Measurements from ENCODE around the gene TSHZ2.
"Not testable (repeated sequence)": the region's sequence is repeated elsewhere in the genome, so short reads cannot be mapped to it uniquely, and the experiment has no call there.

Gene TSHZ2

GRCh38 chr20:53402233-53403005, 430.3 kb downstream of the TSHZ2 start:
- H3K4me3 ChIP-seq (ENCODE audit: low read depth, low read length) = no peak overlapping the region
- DNase-seq (ENCODE audit: low read depth) = no peak

DNA sequence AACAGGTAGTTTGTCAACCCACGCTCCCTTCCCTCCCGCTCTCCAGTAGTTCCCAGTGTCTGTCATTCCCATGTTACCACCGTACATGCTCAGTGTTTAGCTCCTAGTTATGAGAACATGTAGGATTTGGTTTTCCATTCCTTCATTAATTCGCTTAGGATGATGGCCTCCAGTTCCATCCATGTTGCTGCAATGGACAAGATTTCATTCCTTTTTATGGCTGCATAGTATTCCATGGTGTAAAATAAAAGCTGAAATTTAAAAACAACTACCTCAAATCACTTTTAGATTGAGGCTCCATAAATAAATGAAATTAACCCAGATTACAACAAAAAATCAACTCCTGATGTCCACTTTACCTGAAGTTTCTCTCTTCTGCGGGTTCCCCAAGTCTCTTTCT, 430.9 kb downstream of the TSHZ2 start:
- DNase-seq (ENCODE audit: low read depth) = no peak
- H3K4me3 ChIP-seq (ENCODE audit: low read depth, low read length) = no peak overlapping the region

DNA sequence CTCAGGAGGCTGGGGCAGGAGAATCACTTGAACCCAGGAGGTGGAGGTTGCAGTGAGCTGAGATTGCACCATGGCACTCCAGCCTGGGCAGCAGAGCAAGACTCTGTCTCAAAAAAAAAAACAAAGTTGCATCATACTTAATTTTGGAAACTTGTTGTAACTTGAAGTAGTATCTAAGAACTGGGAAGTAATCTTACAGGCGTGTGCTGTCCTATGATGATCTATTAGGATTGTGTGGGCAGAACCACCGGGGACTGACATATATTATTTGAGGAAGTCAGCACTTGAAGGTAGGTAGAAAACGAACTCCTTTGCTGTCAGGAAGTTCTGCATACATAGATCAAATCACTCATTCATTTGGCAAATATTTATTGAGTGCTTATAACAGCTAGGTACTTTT, 433.0 kb downstream of the TSHZ2 start:
- no peak overlapping the region for H3K4me3 ChIP-seq (ENCODE audit: low read depth, low read length)
- DNase-seq (ENCODE audit: low read depth) = no peak

- DNase-seq (ENCODE audit: low read depth) = no peak
- no peak overlapping the region for H3K4me3 ChIP-seq (ENCODE audit: low read depth, low read length)
Measured at GRCh38 chr20:53406580-53406979, 434.4 kb downstream of the TSHZ2 start.

DNA sequence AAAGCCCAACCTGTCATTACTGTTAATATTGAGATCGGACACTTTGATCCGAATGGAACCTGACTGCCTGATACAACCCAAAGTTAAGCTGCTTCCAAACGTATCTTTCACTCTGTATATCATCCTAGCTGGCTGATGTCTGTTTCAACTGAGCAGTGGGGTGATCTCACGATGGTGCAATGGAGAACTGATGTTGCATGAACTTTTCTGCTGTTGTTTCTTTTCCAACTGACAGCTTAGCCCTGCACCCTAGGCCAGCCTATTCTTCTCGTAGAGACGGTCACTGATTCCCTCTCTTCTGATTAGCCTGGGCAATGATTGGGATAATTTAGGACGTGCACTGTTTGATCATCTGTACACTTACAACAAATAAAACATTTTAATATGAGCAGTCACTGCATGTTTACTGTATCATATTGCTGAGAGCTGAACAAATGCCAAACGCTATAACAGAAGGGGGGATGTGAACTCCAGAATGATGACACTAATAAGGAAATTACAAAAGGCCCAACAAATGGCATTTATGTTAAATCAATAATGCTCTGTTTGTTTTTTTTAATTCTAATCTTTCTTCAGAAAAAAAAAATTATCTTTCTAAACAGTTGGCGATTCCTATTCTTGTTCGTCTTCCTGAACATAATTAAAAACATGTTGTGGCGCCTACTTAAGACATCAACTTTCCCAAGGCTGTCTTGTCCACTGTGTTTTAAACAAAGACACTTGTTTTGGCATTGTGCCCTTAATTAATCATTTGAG, 436.7 kb downstream of the TSHZ2 start:
- peak; percentile 3 for DNase-seq (ENCODE audit: low read depth)
- H3K4me3 ChIP-seq (ENCODE audit: low read depth, low read length) = no peak overlapping the region

DNA sequence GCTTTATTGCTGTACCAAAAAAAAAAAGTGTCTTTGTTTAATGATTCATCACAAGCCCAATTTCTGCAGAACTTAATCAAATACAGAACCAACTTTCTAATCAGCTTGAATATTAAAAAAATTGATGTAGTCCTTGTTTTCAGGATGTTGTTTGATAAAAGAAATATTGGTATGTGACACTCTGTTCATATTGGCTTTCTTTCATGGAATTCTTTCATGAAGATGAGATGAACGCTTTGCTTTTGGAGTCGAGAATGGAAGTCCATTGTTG, 437.2 kb downstream of the TSHZ2 start:
- H3K4me3 ChIP-seq (ENCODE audit: low read depth, low read length) = no peak overlapping the region
- DNase-seq (ENCODE audit: low read depth) = no peak

- DNase-seq (ENCODE audit: low read depth) = no peak
- H3K4me3 ChIP-seq (ENCODE audit: low read depth, low read length) = no peak overlapping the region
Measured at GRCh38 chr20:53411129-53411528, 439.0 kb downstream of the TSHZ2 start.

- no peak overlapping the region for H3K4me3 ChIP-seq (ENCODE audit: low read depth, low read length)
- DNase-seq (ENCODE audit: low read depth) = no peak
Measured at GRCh38 chr20:53411891-53412290, 439.7 kb downstream of the TSHZ2 start.

- H3K4me3 ChIP-seq (ENCODE audit: low read depth, low read length) = no peak overlapping the region
- DNase-seq (ENCODE audit: low read depth) = no peak
Measured at GRCh38 chr20:53412577-53413185, 440.5 kb downstream of the TSHZ2 start.

GRCh38 chr20:53413186-53413631, 441.1 kb downstream of the TSHZ2 start:
- H3K4me3 ChIP-seq (ENCODE audit: low read depth, low read length) = no peak overlapping the region
- no peak for DNase-seq (ENCODE audit: low read depth)

DNA sequence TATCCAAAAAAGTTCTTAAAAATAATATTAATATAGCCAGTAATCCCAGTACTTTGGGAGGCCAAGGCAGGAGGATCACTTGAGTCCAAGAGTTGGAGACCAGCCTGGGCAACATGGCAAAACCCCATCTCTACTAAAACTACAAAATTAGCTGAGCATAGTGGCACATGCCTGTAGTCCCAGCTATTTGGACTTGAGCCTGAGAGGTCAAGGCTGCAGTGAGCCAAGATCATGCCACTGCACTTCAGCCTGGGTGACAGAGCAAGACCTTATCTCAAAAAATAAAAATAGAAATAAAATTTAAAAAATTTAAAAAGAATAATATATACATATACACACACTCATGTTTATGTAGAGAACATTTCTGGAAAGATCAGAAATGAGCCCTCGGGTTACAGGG, 441.7 kb downstream of the TSHZ2 start:
- DNase-seq (ENCODE audit: low read depth); H3K4me3 ChIP-seq (ENCODE audit: low read depth, low read length): not testable (repeated sequence)

GRCh38 chr20:53419693-53420460, 447.7 kb downstream of the TSHZ2 start:
- no peak for DNase-seq (ENCODE audit: low read depth)
- H3K4me3 ChIP-seq (ENCODE audit: low read depth, low read length) = no peak overlapping the region

DNA sequence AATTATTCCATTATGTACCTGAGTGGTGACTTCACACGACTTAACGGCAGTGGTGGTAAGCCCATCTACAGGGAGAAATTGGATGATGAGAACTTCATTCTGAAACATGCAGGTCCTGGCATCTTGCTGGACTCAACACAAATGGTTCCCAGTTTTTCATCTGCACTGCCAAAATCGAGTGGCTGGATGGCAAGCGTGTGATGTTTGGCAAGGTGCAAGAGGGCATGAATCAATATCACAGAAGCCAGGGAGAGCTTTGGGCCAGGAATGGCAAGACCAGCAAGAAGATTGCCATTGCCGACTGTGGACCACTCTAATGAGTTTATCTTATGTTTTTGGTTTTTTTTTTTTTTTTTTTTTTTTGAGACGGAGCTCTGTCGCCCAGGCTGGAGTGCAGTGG, 449.2 kb downstream of the TSHZ2 start:
- H3K4me3 ChIP-seq (ENCODE audit: low read depth, low read length) = no peak overlapping the region
- DNase-seq (ENCODE audit: low read depth) = no peak

DNA sequence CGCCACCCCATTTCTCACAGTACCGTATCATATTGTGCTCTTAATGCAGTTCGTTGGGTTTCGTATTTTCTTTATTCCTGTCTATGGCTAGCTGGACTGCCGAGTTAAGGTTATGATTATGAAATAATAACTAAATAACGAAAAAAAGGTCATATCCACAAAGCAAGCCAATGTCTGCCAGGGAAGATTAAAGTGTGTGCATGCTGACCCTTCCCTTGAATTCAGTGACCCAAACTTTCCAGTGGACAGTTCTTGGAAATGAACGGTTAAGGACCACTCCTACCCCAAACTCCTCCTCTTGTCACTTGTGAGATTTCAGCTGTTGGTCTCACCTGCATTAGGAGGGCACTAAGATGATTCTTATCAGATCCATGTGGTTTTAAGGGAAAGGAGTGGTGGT, 449.9 kb downstream of the TSHZ2 start:
- DNase-seq (ENCODE audit: low read depth) = no peak
- H3K4me3 ChIP-seq (ENCODE audit: low read depth, low read length) = no peak overlapping the region

GRCh38 chr20:53423587-53424146, 451.5 kb downstream of the TSHZ2 start:
- no peak overlapping the region for H3K4me3 ChIP-seq (ENCODE audit: low read depth, low read length)
- no peak for DNase-seq (ENCODE audit: low read depth)

DNA sequence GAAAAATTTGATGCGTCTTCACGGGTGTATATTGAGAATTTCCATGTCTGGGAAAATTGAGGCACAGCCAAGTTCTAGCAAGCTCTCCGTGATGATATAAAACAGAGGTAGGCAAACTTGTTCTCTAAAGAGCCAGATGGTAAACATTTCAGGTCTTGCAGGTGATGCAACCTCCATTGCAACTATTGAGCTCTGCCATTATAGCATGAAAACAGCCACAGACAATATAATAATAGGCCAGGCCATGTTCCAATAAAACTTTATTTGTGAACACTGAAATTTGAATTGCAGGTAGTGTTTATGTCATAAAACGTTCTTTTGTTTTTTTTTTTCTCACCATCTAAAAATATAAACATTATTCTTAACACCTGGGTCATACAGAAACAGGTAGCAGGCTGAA, 453.3 kb downstream of the TSHZ2 start:
- H3K4me3 ChIP-seq (ENCODE audit: low read depth, low read length) = no peak overlapping the region
- DNase-seq (ENCODE audit: low read depth) = no peak

GRCh38 chr20:53425941-53426340, 453.8 kb downstream of the TSHZ2 start:
- no peak for DNase-seq (ENCODE audit: low read depth)
- no peak overlapping the region for H3K4me3 ChIP-seq (ENCODE audit: low read depth, low read length)

DNA sequence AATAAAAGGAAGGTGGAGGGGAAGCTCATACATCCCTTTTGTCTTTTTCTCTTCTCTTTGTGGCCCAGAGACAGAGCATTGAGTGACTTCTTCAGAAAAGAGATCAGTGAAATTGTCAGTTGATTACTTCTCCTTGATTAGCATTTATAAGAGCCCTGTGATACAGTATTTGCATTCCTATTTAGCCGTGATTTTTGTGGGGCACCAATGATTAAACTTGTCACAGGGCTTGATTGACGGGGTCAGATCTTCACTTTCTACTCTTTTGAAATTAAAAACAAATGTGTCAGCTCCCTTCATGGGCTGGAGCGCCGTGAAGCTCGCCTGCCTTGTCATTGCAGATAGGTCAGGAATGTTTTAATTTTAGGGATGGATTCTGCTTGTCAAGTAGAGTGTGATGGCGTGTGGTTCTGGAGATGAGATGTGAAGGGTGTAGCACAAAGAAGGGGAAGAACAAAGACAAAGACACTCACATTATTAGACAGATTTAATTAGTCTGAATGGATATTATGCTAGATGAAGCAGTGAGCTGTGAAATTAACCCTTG, 454.7 kb downstream of the TSHZ2 start:
- no peak overlapping the region for H3K4me3 ChIP-seq (ENCODE audit: low read depth, low read length)
- DNase-seq (ENCODE audit: low read depth) = no peak

GRCh38 chr20:53427951-53428350, 455.8 kb downstream of the TSHZ2 start:
- DNase-seq (ENCODE audit: low read depth) = no peak
- no peak overlapping the region for H3K4me3 ChIP-seq (ENCODE audit: low read depth, low read length)
